Thyroid gland (tissue), 4 donors: ENCODE results near the gene OGFRL1.

Experiments used
- CTCF ChIP-seq, 6 experiments: fragments of 200-600 bp in 3 of 6; fragments of 450-650 bp in 3 of 6; sonication (generic) in 3 of 6; IDR thresholded peaks; one replicate each; pipeline ENCODE4 v1.5.1; 2016 to 2019; ENCODE audit warnings: antibody characterized with exemption in 6 of 6, mild to moderate bottlenecking in 2 of 6, inconsistent platforms in 1 of 6, moderate library complexity in 1 of 6
- POLR2A ChIP-seq, 2 donors: fragments of 450-650 bp; IDR thresholded peaks; one replicate each; pipeline ENCODE4 v1.6.1; 2017; ENCODE audit warnings: antibody characterized with exemption in 2 of 2, mild to moderate bottlenecking in 2 of 2, moderate library complexity in 1 of 2

DNA sequence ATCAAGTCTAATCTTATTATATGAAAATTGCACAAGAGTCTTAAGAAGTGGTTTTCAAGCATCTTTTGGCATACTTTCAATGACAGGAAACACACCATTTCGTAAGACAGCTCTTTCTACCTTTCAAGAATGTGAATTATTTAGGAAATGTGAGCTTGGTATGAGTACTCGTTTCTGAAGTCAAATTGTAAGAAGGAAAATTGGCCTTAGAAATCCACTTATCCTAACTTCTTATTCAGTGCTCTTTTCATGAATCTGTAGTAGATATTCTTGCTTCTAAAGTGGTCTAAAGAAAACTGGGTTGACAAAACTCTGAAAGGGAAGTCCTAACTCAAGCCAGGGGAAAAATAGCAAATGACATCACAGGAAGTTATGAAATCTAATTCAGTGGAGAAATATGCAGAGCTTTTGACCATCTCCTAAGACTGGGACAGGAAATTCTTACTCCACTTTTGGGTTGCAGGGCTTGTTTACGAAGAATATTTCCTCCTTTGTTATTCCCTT lies 38.5 kb upstream of the OGFRL1 start:
- TF ChIP-seq POLR2A (IDR thresholded peaks at IDR 0.05) = no peak
- TF ChIP-seq CTCF (IDR thresholded peaks at IDR 0.05) = no peak
